ENCODE results near the gene POLG2.
A peak's percentile ranks its signal among the peaks of the same experiment; 100 is the strongest.

The POLG2 gene

DNA sequence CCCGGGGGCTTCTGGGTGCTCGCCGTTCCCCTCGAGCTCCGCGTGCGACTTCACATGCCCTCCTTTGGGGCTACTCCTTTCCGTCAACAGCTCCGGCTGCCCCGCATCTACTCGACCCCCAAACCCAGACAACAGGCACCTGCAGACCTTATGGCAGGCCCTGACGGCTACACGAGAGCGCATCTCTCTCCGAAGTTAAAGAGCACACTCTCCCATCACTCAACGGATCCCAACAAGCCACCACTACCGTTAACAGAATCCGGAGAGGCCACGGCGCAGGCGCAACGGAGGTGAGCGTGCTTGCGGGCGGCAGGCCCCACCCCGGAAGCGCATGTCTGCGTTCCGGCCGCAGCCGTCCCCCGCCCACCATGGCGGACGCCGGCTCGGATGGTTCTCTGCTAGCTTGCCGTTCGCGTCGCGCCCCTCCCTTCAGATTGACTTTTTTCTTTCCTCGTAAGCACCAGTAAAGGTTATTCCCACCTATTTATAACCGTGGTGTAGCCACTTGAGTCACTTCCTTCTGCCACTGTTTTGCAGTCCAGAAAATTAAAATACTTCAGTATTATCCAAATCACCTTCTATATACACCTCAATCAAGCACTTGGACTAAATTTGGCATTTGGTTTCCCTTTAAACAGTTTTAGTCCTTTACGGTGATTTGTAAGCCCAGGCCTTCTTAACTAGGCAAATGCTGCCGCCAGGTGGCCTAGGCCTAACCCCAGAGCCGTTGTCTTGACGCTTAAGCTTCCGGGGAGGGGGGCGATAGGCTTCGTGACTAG, at the start of gene POLG2:
Gene POLG2, minus strand, starts transcription at position 269 of the 779 bp plus-strand sequence. Its CDS starts 86 bp downstream, at position 183.
- peak; percentile 97 for DNase-seq

GRCh38 chr17:64544742-64545141, 47.9 kb upstream of the POLG2 start:
- DNase-seq = no peak

GRCh38 chr17:64540118-64540776, 43.4 kb upstream of the POLG2 start:
- no peak for DNase-seq

DNA sequence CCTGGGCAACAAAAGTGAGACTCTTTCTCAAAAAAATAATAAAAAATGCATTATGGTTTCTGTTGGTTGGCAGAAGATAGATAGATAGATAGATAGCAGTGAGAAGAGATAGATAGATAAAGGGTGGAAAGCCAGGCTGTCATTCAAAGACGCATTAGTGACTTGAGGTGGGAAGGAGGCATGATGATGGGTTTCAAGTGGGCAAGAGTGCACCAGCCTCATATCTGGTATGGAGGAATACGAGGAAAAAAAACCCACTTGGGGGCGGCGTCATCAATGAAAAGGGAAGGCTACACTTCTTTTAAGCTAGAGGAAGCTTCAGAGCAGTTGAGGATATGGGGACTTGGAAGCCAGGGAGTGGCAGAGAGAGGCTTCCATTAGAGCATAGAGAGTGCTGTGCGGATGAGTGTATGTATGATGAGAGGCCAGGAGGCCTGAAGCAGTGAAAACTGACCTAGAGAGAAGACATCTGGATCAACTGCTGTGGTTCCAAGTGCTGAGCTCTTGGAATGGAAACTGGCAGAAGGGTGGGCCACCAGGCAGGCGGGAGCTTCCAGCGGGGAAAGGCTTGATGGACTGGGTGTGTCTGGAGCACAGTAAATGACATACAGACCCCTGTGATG, 41.8 kb upstream of the POLG2 start:
- DNase-seq = peak; percentile 19

GRCh38 chr17:64537488-64537887, 40.6 kb upstream of the POLG2 start:
- DNase-seq = no peak

DNA sequence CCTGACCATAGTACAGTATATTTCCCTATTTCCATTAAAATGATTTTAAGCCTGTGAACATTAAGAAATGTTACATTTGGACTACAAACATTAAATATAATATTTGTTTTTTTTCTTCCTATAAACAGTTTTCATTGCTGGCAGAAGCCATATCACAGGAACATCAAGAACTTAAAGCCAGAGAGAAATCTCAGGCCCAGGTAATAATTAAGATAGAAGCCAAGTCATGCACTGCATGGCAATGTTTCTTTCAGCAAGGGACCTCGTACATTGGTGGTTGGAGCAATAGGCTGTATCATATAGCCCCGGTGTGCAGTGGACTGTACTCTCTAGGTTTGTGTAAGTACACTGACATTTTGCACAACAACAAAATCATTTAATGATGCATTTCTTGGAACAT, 40.1 kb upstream of the POLG2 start:
- no peak for DNase-seq

DNA sequence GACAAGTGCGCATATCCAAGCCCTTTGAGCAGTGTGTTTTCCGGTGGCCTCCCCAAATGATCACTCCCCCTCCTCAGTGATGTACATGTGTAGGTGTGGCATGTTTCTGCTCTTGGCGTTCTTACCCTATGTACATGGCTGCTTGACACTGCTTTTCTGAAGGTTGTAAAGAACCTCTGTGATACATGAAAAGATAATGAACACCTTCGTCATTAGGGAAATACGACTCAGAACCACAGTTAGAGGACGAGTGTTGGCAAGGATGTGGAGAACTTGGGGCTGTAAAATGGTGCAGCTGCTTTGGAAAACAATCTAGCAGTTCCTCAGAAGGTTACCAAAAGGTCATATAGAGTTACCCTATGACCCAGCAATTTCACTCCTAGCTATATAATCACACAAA, 38.5 kb upstream of the POLG2 start:
- DNase-seq = no peak

- peak; percentile 5 for DNase-seq
Observed at GRCh38 chr17:64534187-64534586, 37.3 kb upstream of the POLG2 start.

GRCh38 chr17:64533784-64534183, 36.9 kb upstream of the POLG2 start:
- DNase-seq = no peak

GRCh38 chr17:64532409-64532808, 35.6 kb upstream of the POLG2 start:
- no peak for DNase-seq

- DNase-seq = no peak
Observed at GRCh38 chr17:64531955-64532371, 35.1 kb upstream of the POLG2 start.

DNA sequence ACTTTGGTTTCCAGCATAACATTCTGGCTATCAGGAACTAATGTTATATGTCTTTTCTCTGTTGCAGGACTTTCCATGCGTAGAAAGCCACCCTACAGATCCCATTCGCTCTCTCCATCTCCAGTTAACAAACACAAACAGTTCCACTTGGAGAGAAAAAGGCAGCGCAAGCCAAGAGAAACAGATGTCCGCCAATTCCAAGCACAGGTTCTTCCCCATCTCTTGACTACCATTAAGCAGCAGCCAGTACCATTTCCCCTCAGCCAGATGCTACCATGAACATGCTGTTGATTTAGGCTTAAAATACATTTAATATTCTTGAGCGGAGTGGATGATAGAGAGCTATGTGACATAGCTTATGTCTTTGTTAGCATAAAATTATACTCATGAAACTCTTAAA, 32.4 kb upstream of the POLG2 start:
- DNase-seq = no peak

GRCh38 chr17:64527914-64528313, 31.1 kb upstream of the POLG2 start:
- no peak for DNase-seq

GRCh38 chr17:64520359-64520758, 23.5 kb upstream of the POLG2 start:
- DNase-seq = no peak

GRCh38 chr17:64519601-64520000, 22.7 kb upstream of the POLG2 start:
- no peak for DNase-seq

DNA sequence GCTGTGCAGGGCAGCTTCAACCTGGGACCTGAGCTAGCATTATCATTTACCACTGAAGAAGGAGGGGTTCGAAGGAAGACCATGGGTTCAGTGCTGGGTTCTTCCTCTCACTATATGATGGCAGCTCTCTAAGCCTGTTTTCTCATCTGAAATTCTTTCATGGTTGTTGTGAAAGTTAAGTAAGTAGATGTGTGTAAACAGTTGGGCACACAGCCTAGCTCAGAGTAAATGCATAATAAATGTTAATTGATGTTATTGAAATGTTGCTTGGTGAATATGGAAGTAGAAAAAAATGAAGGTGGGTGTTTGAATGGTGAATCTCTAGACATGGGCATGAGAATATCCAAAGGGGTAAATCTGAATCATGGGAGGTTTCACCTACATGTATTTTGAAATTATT, 19.0 kb upstream of the POLG2 start:
- DNase-seq = no peak

- DNase-seq = no peak
Observed at GRCh38 chr17:64515419-64515818, 18.6 kb upstream of the POLG2 start.

DNA sequence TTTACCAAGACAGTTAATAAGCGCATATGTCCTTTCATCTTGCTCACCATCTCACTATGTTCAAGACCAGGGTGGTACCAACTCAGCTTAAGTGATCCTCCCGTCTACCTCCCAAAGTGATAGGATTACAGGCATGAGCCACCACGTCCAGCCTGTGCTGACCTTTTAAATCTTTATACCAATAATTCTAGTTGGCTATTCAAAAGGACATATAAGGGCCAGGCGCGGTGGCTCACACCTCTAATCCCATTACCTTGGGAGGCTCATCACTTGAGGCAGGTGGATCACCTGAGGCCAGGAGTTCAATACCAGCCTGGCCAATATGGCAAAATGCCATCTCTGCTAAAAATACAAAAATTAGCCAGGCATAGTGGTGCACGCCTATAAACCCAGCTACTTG, 12.3 kb upstream of the POLG2 start:
- no peak for DNase-seq

DNA sequence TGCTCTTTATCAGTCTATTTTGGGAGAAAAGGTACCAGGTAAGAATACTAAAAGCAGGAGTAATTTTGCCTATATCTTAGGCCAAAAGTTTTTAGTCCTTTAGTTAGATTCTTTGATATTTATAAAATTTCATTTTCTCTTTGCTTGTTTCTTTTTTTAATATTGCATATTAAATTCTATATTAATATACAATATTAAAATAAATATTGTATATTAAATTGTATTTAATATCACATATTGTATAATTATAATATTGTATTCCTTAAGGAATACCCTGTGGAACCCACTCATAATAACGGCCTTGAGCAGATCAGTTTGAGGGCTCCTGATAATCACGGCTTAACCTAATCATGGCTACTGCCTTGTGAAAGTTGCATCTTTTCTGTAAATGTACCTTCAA, 11.8 kb upstream of the POLG2 start:
- no peak for DNase-seq

DNA sequence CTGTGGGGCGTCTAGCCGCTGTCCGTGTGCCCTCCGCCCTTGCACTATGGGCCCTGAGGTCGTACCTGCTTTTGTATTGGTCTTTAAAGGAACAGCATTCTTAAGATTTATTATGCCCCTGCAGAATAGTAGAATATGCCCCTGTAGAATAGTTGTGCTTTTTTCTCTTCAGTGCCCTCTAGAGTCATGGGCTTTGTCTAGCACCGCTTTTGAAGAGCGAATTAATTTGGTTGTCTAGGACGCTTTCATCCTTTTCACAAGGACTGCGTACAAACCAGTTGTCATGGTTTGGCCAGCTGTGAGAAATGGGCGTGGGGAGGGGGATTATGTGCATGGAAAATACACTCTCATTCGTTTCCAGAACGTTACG, 10.5 kb upstream of the POLG2 start:
- peak; percentile 88 for DNase-seq

- peak; percentile 99 for DNase-seq
Observed at GRCh38 chr17:64506576-64507412, 9.9 kb upstream of the POLG2 start, which contains the start of gene CEP95. Gene CEP95 (plus strand): TSS chr17:64506977. CDS start chr17:64507098, 121 bp downstream.

DNA sequence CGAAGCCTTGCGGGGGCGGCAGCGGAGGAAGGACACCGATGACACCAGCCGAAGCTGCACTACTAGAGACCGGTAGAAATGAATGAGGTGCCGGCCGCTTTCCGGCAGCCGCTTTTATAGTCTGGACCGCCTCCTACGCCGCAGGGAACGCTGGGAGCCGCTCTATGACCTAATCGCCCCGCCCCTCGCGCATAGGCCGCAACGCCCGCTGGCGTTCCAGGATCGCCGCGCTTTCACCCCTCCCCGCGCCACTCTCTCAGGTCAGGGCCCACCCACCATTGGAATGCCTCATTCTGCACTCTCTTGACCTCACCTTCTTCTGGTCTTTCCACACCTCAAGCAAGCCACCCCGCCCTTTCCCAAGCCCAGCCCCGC, 9.3 kb upstream of the POLG2 start, which contains the start of gene DDX5:
Gene DDX5, minus strand, starts transcription at position 89 of the 375 bp plus-strand sequence. CDS start 170 bp downstream, outside the sequence.
- peak; percentile 99 for DNase-seq
